Uterus (tissue), 2 donors: ENCODE measurements around the gene NR3C2.

ENCODE experiments used
- POLR2A ChIP-seq, 2 donors: fragments of 450-650 bp; IDR thresholded peaks; one replicate each; pipeline ENCODE4 v1.6.1; 2016; ENCODE audit warnings: antibody characterized with exemption in 2 of 2, mild to moderate bottlenecking in 1 of 2, moderate library complexity in 1 of 2
- TF ChIP-seq, protein P1 (sequence below), 4 experiments: fragments of 200-600 bp in 2 of 4; fragments of 450-650 bp in 2 of 4; sonication (generic) in 2 of 4; IDR thresholded peaks; one replicate each; pipeline ENCODE4 v1.5.1; 2016 to 2019; ENCODE audit warnings: antibody characterized with exemption in 4 of 4, mild to moderate bottlenecking in 2 of 4, moderate library complexity in 1 of 4

DNA sequence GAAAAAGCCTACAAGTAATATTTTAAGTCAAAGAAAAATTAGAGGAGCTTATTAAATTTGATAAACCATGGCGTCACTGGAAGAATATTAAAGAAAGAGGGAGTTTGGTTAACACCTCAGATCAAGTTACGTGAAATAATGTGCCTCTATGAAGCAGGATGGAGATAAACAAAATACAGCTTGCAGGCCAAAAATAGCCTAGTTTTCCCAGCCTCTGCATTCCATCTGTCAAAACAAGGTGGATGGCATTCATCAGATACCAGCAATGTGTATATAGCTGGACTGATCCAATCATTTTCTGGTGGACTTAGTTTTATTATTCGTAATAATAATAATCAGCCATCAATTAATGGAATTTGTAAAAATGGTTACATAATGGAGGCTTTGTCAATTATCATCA is 230.7 kb downstream of the NR3C2 start:
- TF ChIP-seq, protein P1, sequence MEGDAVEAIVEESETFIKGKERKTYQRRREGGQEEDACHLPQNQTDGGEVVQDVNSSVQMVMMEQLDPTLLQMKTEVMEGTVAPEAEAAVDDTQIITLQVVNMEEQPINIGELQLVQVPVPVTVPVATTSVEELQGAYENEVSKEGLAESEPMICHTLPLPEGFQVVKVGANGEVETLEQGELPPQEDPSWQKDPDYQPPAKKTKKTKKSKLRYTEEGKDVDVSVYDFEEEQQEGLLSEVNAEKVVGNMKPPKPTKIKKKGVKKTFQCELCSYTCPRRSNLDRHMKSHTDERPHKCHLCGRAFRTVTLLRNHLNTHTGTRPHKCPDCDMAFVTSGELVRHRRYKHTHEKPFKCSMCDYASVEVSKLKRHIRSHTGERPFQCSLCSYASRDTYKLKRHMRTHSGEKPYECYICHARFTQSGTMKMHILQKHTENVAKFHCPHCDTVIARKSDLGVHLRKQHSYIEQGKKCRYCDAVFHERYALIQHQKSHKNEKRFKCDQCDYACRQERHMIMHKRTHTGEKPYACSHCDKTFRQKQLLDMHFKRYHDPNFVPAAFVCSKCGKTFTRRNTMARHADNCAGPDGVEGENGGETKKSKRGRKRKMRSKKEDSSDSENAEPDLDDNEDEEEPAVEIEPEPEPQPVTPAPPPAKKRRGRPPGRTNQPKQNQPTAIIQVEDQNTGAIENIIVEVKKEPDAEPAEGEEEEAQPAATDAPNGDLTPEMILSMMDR (IDR thresholded peaks at IDR 0.05): no peak
- TF ChIP-seq POLR2A (IDR thresholded peaks at IDR 0.05): no peak
